Nephron (organoid): ENCODE results near the gene NECAB2.

Experiments
- H3K27ac Mint-ChIP-seq, 3 experiments: 2 replicates each; pipeline ENCODE4 v1.8.0; 2020; ENCODE audit warnings: mixed read lengths in 3 of 3, mild to moderate bottlenecking in 2 of 3, moderate library complexity in 1 of 3
- H3K27me3 Mint-ChIP-seq: 2 replicates; pipeline ENCODE4 v1.8.0; 2021; ENCODE audit warnings: low read depth, mild to moderate bottlenecking, moderate library complexity, mixed read lengths
- H3K36me3 Mint-ChIP-seq: 2 replicates; pipeline ENCODE4 v1.8.0; 2020; ENCODE audit warnings: low read depth, mixed read lengths
- H3K4me1 Mint-ChIP-seq: 2 replicates; pipeline ENCODE4 v1.8.0; 2020; ENCODE audit warnings: mixed read lengths
- H3K4me3 Mint-ChIP-seq, 3 experiments: 2 replicates each; pipeline ENCODE4 v1.8.0; 2020; ENCODE audit warnings: mild to moderate bottlenecking in 3 of 3, mixed read lengths in 3 of 3, moderate library complexity in 2 of 3
- H3K9me3 Mint-ChIP-seq: 2 replicates; pipeline ENCODE4 v1.8.0; 2020; ENCODE audit warnings: mixed read lengths
- TF ChIP-seq, protein P1 (sequence below), 3 experiments: fragments of 200-600 bp; sonication (generic); IDR thresholded peaks; one replicate each; pipeline ENCODE4 v1.5.0; 2021; ENCODE audit warnings: antibody characterized with exemption in 3 of 3; ENCODE audit not compliant: unreplicated experiment in 3 of 3

Gene NECAB2

GRCh38 chr16:83977056-83977815, 9.2 kb downstream of the NECAB2 start:
- no peak overlapping the region for H3K4me3 Mint-ChIP-seq
- H3K36me3 Mint-ChIP-seq: peaks cover 16% of the 10 kb centered on the region
- peaks cover 20% of the 10 kb centered on the region for H3K27me3 Mint-ChIP-seq
- H3K4me1 Mint-ChIP-seq: no peaks in the 10 kb centered on the region
- no peak overlapping the region for H3K27ac Mint-ChIP-seq
- TF ChIP-seq, protein P1, sequence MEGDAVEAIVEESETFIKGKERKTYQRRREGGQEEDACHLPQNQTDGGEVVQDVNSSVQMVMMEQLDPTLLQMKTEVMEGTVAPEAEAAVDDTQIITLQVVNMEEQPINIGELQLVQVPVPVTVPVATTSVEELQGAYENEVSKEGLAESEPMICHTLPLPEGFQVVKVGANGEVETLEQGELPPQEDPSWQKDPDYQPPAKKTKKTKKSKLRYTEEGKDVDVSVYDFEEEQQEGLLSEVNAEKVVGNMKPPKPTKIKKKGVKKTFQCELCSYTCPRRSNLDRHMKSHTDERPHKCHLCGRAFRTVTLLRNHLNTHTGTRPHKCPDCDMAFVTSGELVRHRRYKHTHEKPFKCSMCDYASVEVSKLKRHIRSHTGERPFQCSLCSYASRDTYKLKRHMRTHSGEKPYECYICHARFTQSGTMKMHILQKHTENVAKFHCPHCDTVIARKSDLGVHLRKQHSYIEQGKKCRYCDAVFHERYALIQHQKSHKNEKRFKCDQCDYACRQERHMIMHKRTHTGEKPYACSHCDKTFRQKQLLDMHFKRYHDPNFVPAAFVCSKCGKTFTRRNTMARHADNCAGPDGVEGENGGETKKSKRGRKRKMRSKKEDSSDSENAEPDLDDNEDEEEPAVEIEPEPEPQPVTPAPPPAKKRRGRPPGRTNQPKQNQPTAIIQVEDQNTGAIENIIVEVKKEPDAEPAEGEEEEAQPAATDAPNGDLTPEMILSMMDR (IDR thresholded peaks at IDR 0.05; ENCODE audit: unreplicated experiment in 3 of 3): no peak
- H3K9me3 Mint-ChIP-seq: peaks cover 22% of the 10 kb centered on the region

- no peaks in the 10 kb centered on the region for H3K4me1 Mint-ChIP-seq
- H3K4me3 Mint-ChIP-seq: no peak overlapping the region
- H3K27ac Mint-ChIP-seq: no peak overlapping the region
- TF ChIP-seq, protein P1 (IDR thresholded peaks at IDR 0.05; ENCODE audit: unreplicated experiment in 3 of 3): no peak
- H3K27me3 Mint-ChIP-seq: peaks cover 16% of the 10 kb centered on the region
- peaks cover 17% of the 10 kb centered on the region for H3K36me3 Mint-ChIP-seq
- peaks cover 28% of the 10 kb centered on the region for H3K9me3 Mint-ChIP-seq
These were observed 10.4 kb downstream of the NECAB2 start for GRCh38 chr16:83978401-83978904.

GRCh38 chr16:83979441-83979840, 11.4 kb downstream of the NECAB2 start:
- peaks cover 17% of the 10 kb centered on the region for H3K36me3 Mint-ChIP-seq
- no peak overlapping the region for H3K4me3 Mint-ChIP-seq
- H3K27me3 Mint-ChIP-seq: peaks cover 13% of the 10 kb centered on the region
- H3K9me3 Mint-ChIP-seq: peaks cover 28% of the 10 kb centered on the region
- H3K4me1 Mint-ChIP-seq: no peaks in the 10 kb centered on the region
- no peak overlapping the region for H3K27ac Mint-ChIP-seq
- TF ChIP-seq, protein P1 (IDR thresholded peaks at IDR 0.05; ENCODE audit: unreplicated experiment in 3 of 3): no peak

DNA sequence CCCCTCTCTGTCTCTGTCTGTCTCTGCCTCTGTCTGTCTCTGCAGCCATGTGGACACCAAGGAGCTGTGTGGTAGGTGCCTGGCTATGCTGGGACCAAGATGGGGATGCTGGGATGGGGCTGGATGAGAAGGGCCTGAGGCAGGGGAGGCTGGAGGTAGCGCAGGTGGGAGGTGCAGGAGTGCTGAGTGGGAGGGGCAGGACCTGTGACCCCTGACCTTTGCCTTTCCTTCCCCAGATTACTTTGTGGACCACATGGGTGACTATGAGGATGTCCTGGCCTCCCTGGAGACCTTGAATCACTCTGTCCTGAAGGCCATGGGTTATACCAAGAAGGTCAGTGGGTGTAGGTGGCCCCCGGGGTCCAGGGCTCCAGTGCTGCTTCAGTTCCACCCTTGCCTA, 12.8 kb downstream of the NECAB2 start:
- TF ChIP-seq, protein P1 (IDR thresholded peaks at IDR 0.05; ENCODE audit: unreplicated experiment in 3 of 3): no peak
- H3K36me3 Mint-ChIP-seq: peaks cover 17% of the 10 kb centered on the region
- H3K27me3 Mint-ChIP-seq: peaks cover 13% of the 10 kb centered on the region
- H3K27ac Mint-ChIP-seq: no peak overlapping the region
- no peaks in the 10 kb centered on the region for H3K4me1 Mint-ChIP-seq
- H3K4me3 Mint-ChIP-seq: no peak overlapping the region
- peaks cover 28% of the 10 kb centered on the region for H3K9me3 Mint-ChIP-seq

- TF ChIP-seq, protein P1 (IDR thresholded peaks at IDR 0.05; ENCODE audit: unreplicated experiment in 3 of 3): no peak
- peaks cover 28% of the 10 kb centered on the region for H3K9me3 Mint-ChIP-seq
- H3K4me1 Mint-ChIP-seq: no peaks in the 10 kb centered on the region
- H3K27me3 Mint-ChIP-seq: peaks cover 5% of the 10 kb centered on the region
- no peak overlapping the region for H3K27ac Mint-ChIP-seq
- H3K36me3 Mint-ChIP-seq: peaks cover 17% of the 10 kb centered on the region
- no peak overlapping the region for H3K4me3 Mint-ChIP-seq
These were observed 13.8 kb downstream of the NECAB2 start for GRCh38 chr16:83981799-83982198.

DNA sequence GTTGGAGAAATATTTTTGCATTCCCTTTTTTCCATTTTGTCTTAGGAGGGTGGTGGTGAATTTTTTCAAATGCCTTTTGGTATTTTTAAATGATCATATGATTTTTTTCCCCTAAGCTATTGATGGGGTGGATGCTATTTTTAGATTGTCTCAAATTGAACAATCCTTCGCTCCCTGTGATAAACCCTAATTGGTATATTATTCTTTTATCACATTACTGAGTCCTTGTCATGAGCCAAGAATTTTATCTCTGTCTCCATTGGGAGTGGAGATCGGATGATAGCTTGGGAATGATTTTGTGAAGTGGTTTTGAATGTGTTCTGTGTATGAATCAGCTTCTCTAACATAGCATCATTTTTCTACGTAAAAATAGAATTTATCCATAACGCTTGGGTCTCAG, 15.4 kb downstream of the NECAB2 start:
- Mint-ChIP-seq H3K27ac (no peak overlapping the region), H3K9me3 (peaks cover 18% of the 10 kb centered on the region), H3K36me3 (peaks cover 11% of the 10 kb centered on the region), H3K27me3 (peaks cover 4% of the 10 kb centered on the region), H3K4me1 (no peaks in the 10 kb centered on the region), H3K4me3 (no peak overlapping the region)
- TF ChIP-seq, protein P1 (IDR thresholded peaks at IDR 0.05; ENCODE audit: unreplicated experiment in 3 of 3): no peak
